Measurements from ENCODE around the gene CHD1. TPM values are rescaled to one million over a fixed set of nuclear protein-coding genes. Genes with fewer than 3 reads are reported as not detected.
"Not testable (repeated sequence)": the region's sequence is repeated elsewhere in the genome, so short reads cannot be mapped to it uniquely, and the experiment has no call there.

The CHD1 gene
- total RNA-seq, 2 experiments from 2014 or later: 44.5 to 46.0 TPM

DNA sequence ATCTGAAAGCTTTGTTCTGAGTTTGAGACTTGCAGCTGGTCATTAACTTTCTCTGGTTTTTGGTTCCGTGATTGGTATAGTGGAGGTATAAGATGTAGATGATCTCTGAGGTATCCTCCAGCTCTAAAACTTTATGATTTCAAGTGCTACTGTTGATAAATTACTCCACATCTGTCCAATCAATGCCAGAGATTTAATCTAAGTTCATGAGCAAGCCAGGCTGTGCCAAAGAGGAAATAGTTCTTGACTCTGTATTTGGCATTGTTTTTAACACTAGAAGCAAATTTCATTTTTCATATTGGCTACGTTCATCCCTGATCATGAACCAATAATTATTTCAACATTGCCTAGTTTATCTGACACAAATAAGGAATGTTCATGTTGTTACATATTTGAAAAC, 28.5 kb upstream of the CHD1 start:
- Mint-ChIP-seq H3K36me3 (ENCODE audit: low read depth) (no peaks in the 10 kb centered on the region), H3K4me3 (no peak overlapping the region), H3K27ac (no peak overlapping the region), H3K27me3 (ENCODE audit: low read depth) (no peaks in the 10 kb centered on the region), H3K9me3 (ENCODE audit: insufficient read depth) (no peaks in the 10 kb centered on the region), H3K4me1 (ENCODE audit: low read depth) (no peaks in the 10 kb centered on the region)
- DNase-seq (no peak), ATAC-seq (no peak)
- ChIA-PET CTCF (no interaction called here), POLR2A (no interaction called here)

GRCh38 chr5:98955888-98956287, 27.1 kb upstream of the CHD1 start:
- H3K4me1 Mint-ChIP-seq (ENCODE audit: low read depth); DNase-seq; H3K4me3 Mint-ChIP-seq; CTCF ChIA-PET; POLR2A ChIA-PET; H3K36me3 Mint-ChIP-seq (ENCODE audit: low read depth); H3K9me3 Mint-ChIP-seq (ENCODE audit: insufficient read depth); H3K27me3 Mint-ChIP-seq (ENCODE audit: low read depth); H3K27ac Mint-ChIP-seq; ATAC-seq: not testable (repeated sequence)

GRCh38 chr5:98955471-98955870, 26.7 kb upstream of the CHD1 start:
- H3K27me3 Mint-ChIP-seq (ENCODE audit: low read depth); H3K27ac Mint-ChIP-seq; H3K9me3 Mint-ChIP-seq (ENCODE audit: insufficient read depth); DNase-seq; POLR2A ChIA-PET; H3K4me3 Mint-ChIP-seq; H3K4me1 Mint-ChIP-seq (ENCODE audit: low read depth); H3K36me3 Mint-ChIP-seq (ENCODE audit: low read depth); CTCF ChIA-PET; ATAC-seq: not testable (repeated sequence)

DNA sequence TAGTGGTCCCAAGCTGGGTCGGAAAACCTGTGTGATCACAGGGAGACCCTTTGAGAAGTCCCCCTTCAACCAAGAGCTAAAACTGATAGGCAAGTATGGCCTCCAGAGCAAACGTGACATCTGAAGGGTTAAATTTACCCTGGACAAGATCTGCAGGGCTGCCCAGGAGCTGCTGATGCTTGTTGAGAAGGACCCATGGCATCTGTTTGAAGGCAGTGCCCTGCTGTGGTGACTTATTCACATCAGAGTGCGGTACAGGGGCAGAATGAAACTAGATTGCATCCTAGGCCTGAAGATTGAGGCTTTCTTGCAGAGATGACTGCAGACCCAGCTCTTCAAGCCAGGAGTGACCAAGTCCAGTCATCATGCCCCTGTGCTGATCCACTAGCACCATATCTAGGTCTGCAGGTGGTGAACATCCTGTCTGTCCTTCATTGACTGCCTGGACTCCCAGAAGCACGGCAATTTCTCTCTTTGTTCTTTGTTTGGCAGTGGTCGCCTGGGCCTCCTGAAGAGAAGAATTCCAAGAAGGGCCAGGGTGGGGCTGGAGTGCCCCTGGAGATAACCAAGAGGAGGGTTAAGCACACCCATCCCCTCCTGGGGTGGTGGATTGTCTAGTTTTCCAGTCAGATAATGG, 25.7 kb upstream of the CHD1 start:
- no peaks in the 10 kb centered on the region for H3K36me3 Mint-ChIP-seq (ENCODE audit: low read depth)
- no peak overlapping the region for H3K27ac Mint-ChIP-seq
- POLR2A ChIA-PET: no interaction called here
- H3K9me3 Mint-ChIP-seq (ENCODE audit: insufficient read depth): no peaks in the 10 kb centered on the region
- ATAC-seq (no peak), DNase-seq (no peak)
- H3K4me1 Mint-ChIP-seq (ENCODE audit: low read depth): no peaks in the 10 kb centered on the region
- H3K4me3 Mint-ChIP-seq: no peak overlapping the region
- CTCF ChIA-PET: no interaction called here
- H3K27me3 Mint-ChIP-seq (ENCODE audit: low read depth): no peaks in the 10 kb centered on the region

- Mint-ChIP-seq H3K4me3 (no peak overlapping the region), H3K27ac (no peak overlapping the region), H3K9me3 (ENCODE audit: insufficient read depth) (no peaks in the 10 kb centered on the region), H3K36me3 (ENCODE audit: low read depth) (no peaks in the 10 kb centered on the region), H3K4me1 (ENCODE audit: low read depth) (no peaks in the 10 kb centered on the region), H3K27me3 (ENCODE audit: low read depth) (no peaks in the 10 kb centered on the region)
- DNase-seq (no peak), ATAC-seq (no peak)
- ChIA-PET CTCF (no interaction called here), POLR2A (no interaction called here)
Observed at GRCh38 chr5:98942847-98943246, 14.0 kb upstream of the CHD1 start.

- Mint-ChIP-seq H3K27me3 (ENCODE audit: low read depth) (no peaks in the 10 kb centered on the region), H3K36me3 (ENCODE audit: low read depth) (no peaks in the 10 kb centered on the region), H3K4me3 (no peak overlapping the region), H3K9me3 (ENCODE audit: insufficient read depth) (no peaks in the 10 kb centered on the region), H3K27ac (no peak overlapping the region), H3K4me1 (ENCODE audit: low read depth) (no peaks in the 10 kb centered on the region)
- CTCF ChIA-PET: no interaction called here
- POLR2A ChIA-PET: interaction anchor here (0.6 to 1.6 kb wide), 3 partner anchors 12 to 102 kb away, joined by 3 to 5 read pairs (median 3); no protein-coding TSS in a partner anchor
- DNase-seq (no peak), ATAC-seq (no peak)
Observed at GRCh38 chr5:98941131-98941883, 12.5 kb upstream of the CHD1 start.

DNA sequence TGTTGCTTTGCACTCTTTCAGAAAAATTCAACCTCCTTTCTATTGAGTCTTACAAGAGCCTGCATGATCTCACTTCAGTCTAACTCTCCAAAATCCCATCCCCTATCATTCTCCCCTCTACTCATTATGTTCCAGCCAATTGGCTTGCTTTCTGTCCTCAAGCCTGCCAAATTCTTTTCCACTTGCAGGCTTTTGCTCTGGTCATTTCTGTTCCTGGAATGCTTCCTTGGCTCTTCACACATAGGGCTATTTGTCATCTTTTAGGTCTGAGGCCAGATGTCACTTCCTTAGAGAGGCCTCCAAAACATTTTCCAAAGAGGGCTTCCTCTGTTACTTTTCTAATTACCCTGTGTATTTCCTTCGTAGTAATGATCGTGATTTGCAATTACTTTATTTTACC, 11.8 kb upstream of the CHD1 start:
- Mint-ChIP-seq H3K4me1 (ENCODE audit: low read depth) (no peaks in the 10 kb centered on the region), H3K9me3 (ENCODE audit: insufficient read depth) (no peaks in the 10 kb centered on the region), H3K27ac (no peak overlapping the region), H3K4me3 (no peak overlapping the region), H3K36me3 (ENCODE audit: low read depth) (no peaks in the 10 kb centered on the region), H3K27me3 (ENCODE audit: low read depth) (no peaks in the 10 kb centered on the region)
- DNase-seq (no peak), ATAC-seq (no peak)
- CTCF ChIA-PET: interaction anchor here (1.6 kb wide), 1 partner anchor 11 kb away, joined by 3 read pairs; no protein-coding TSS in a partner anchor
- POLR2A ChIA-PET: interaction anchor here (1.6 kb wide), 1 partner anchor 11 kb away, joined by 5 read pairs; no protein-coding TSS in a partner anchor

DNA sequence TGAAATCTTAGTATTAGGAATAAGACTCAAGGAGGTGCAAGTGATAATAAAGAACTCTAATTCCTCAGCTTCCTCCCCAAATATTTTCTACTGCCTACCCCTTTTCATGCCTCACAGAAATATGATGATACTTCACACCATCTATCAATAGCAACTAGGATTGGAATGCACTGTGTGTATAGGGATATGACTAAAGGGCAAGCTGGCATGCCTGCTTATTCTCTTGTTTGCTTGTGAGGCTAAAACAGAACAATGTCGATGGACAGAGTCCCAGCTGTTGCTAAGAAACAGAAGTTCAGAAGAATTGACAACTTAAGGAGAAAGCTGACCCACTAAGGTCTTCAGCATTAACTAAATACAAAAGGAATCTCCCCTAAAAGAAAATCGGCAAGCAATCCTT, 9.7 kb upstream of the CHD1 start:
- Mint-ChIP-seq H3K4me1 (ENCODE audit: low read depth) (peaks cover 9% of the 10 kb centered on the region), H3K27ac (no peak overlapping the region), H3K4me3 (no peak overlapping the region), H3K9me3 (ENCODE audit: insufficient read depth) (no peaks in the 10 kb centered on the region), H3K27me3 (ENCODE audit: low read depth) (no peaks in the 10 kb centered on the region), H3K36me3 (ENCODE audit: low read depth) (peaks cover 4% of the 10 kb centered on the region)
- no peak for ATAC-seq
- CTCF ChIA-PET: no interaction called here
- POLR2A ChIA-PET: interaction anchor here (3.7 kb wide), 1 partner anchor 9 kb away, joined by 18 read pairs; the partner anchor contains the start of gene CHD1
- DNase-seq: no peak

GRCh38 chr5:98936948-98937715, 8.3 kb upstream of the CHD1 start:
- H3K27ac Mint-ChIP-seq: no peak overlapping the region
- peaks cover 22% of the 10 kb centered on the region for H3K4me1 Mint-ChIP-seq (ENCODE audit: low read depth)
- H3K27me3 Mint-ChIP-seq (ENCODE audit: low read depth): no peaks in the 10 kb centered on the region
- ChIA-PET POLR2A (interaction anchor here (3.7 kb wide), 1 partner anchor 8 kb away, joined by 18 read pairs; the partner anchor contains the start of gene CHD1), CTCF (interaction anchor here (1.6 to 1.7 kb wide), 2 partner anchors 68 to 95 kb away, joined by 3 to 4 read pairs; no protein-coding TSS in a partner anchor)
- ATAC-seq (no peak), DNase-seq (no peak)
- H3K9me3 Mint-ChIP-seq (ENCODE audit: insufficient read depth): no peaks in the 10 kb centered on the region
- peaks cover 9% of the 10 kb centered on the region for H3K36me3 Mint-ChIP-seq (ENCODE audit: low read depth)
- H3K4me3 Mint-ChIP-seq: no peak overlapping the region

DNA sequence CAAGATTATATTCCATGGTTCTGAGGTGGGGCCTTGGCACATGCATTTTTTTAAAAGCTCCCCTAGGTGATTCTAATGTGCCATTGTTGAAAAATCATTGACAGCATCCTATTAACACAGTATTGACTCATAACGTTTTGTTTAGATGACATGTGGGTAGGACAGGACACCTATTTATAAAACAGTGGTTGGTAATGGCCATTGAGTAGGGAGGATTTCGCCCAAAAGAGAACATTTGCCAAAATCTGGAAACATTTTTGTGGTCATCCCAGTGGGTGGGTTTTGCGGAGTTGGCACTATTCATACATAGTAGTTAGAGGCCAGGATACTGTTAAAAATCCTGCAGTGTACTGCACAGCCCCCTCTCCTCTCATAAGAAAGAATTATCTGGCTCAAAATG, 6.4 kb upstream of the CHD1 start:
- H3K27ac Mint-ChIP-seq: no peak overlapping the region
- no peaks in the 10 kb centered on the region for H3K27me3 Mint-ChIP-seq (ENCODE audit: low read depth)
- ChIA-PET POLR2A (interaction anchor here (1.2 kb wide), 1 partner anchor 8 kb away, joined by 4 read pairs; no protein-coding TSS in a partner anchor), CTCF (interaction anchor here (1.6 kb wide), 1 partner anchor 70 kb away, joined by 3 read pairs; no protein-coding TSS in a partner anchor)
- DNase-seq: no peak
- H3K4me3 Mint-ChIP-seq: no peak overlapping the region
- H3K9me3 Mint-ChIP-seq (ENCODE audit: insufficient read depth): no peaks in the 10 kb centered on the region
- peaks cover 17% of the 10 kb centered on the region for H3K36me3 Mint-ChIP-seq (ENCODE audit: low read depth)
- H3K4me1 Mint-ChIP-seq (ENCODE audit: low read depth): peaks cover 33% of the 10 kb centered on the region
- ATAC-seq: no peak

- DNase-seq: no peak
- Mint-ChIP-seq H3K36me3 (ENCODE audit: low read depth) (peaks cover 21% of the 10 kb centered on the region), H3K4me3 (no peak overlapping the region), H3K27me3 (ENCODE audit: low read depth) (no peaks in the 10 kb centered on the region), H3K27ac (no peak overlapping the region), H3K4me1 (ENCODE audit: low read depth) (peaks cover 40% of the 10 kb centered on the region), H3K9me3 (ENCODE audit: insufficient read depth) (no peaks in the 10 kb centered on the region)
- POLR2A ChIA-PET: interaction anchor here (1.2 kb wide), 1 partner anchor 55 kb away, joined by 3 read pairs; no protein-coding TSS in a partner anchor
- CTCF ChIA-PET: interaction anchor here (1.4 to 1.6 kb wide), 2 partner anchors 124 to 126 kb away, joined by 4 to 10 read pairs; no protein-coding TSS in a partner anchor
- no peak for ATAC-seq
Observed at GRCh38 chr5:98934546-98934945, 5.7 kb upstream of the CHD1 start.
